ENCODE measurements around the gene NBDY. TPM values are rescaled to one million over a fixed set of nuclear protein-coding genes. Genes with fewer than 3 reads are reported as not detected.

Gene NBDY
- total RNA-seq, 1 donor, result 9.0 TPM

DNA sequence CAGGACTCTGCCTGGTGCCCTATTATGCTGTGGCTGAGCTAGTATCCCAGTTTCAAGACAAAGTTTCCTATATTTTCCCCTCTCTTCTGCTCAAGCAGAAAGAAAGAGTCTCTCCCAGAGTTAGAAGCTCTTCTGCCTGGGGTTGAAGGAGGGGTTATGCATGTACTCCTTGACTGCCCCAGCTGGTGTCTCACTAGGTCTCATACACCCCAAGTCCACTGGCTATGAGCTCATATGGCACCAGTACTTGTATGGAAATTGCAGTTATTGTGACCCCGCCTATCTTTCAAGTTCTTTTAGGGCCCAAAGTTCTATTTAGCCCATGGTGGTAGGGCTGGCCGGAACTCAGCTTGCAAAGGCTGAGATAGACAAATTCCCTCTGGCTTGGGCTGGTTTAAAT, 131.8 kb downstream of the NBDY start:
- no peak for DNase-seq (ENCODE audit: insufficient read length, low spot score, missing footprints)
- no peaks in the 10 kb centered on the region for H3K79me2 ChIP-seq (ENCODE audit: insufficient read depth, low read length)
- H3K27ac ChIP-seq (ENCODE audit: low read depth, low read length), result no peak overlapping the region
- no peaks in the 10 kb centered on the region for H4K20me1 ChIP-seq (ENCODE audit: insufficient read depth, low read length)
- no peaks in the 10 kb centered on the region for H3K9me3 ChIP-seq (ENCODE audit: low read depth, low read length)
- no peaks in the 10 kb centered on the region for H3K36me3 ChIP-seq (ENCODE audit: insufficient read depth, low read length)
- no peaks in the 10 kb centered on the region for H3K27me3 ChIP-seq (ENCODE audit: insufficient read depth, low read length)
- TF ChIP-seq, protein P1, sequence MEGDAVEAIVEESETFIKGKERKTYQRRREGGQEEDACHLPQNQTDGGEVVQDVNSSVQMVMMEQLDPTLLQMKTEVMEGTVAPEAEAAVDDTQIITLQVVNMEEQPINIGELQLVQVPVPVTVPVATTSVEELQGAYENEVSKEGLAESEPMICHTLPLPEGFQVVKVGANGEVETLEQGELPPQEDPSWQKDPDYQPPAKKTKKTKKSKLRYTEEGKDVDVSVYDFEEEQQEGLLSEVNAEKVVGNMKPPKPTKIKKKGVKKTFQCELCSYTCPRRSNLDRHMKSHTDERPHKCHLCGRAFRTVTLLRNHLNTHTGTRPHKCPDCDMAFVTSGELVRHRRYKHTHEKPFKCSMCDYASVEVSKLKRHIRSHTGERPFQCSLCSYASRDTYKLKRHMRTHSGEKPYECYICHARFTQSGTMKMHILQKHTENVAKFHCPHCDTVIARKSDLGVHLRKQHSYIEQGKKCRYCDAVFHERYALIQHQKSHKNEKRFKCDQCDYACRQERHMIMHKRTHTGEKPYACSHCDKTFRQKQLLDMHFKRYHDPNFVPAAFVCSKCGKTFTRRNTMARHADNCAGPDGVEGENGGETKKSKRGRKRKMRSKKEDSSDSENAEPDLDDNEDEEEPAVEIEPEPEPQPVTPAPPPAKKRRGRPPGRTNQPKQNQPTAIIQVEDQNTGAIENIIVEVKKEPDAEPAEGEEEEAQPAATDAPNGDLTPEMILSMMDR (IDR thresholded peaks at IDR 0.05; ENCODE audit: extremely low read depth, low read depth, low read length), result no peak
- H3K4me1 ChIP-seq (ENCODE audit: insufficient read depth, low read length), result no peaks in the 10 kb centered on the region
- H2AFZ ChIP-seq (ENCODE audit: low read length), result no peak overlapping the region
- H3K4me2 ChIP-seq (ENCODE audit: insufficient read depth, low read length), result no peak overlapping the region
- H3K4me3 ChIP-seq (ENCODE audit: insufficient read depth, low read length), result no peak overlapping the region

Other genes starting within 250 kb of the NBDY start
- gene UBQLN2, start 165.6 kb upstream of the NBDY start, total RNA-seq, result 11.2 and 13.6 TPM in 2 replicates